Measurements from ENCODE around the gene USP25. TPM values are rescaled to one million over a fixed set of nuclear protein-coding genes. Genes with fewer than 3 reads are reported as not detected.

Gene USP25, protein sequence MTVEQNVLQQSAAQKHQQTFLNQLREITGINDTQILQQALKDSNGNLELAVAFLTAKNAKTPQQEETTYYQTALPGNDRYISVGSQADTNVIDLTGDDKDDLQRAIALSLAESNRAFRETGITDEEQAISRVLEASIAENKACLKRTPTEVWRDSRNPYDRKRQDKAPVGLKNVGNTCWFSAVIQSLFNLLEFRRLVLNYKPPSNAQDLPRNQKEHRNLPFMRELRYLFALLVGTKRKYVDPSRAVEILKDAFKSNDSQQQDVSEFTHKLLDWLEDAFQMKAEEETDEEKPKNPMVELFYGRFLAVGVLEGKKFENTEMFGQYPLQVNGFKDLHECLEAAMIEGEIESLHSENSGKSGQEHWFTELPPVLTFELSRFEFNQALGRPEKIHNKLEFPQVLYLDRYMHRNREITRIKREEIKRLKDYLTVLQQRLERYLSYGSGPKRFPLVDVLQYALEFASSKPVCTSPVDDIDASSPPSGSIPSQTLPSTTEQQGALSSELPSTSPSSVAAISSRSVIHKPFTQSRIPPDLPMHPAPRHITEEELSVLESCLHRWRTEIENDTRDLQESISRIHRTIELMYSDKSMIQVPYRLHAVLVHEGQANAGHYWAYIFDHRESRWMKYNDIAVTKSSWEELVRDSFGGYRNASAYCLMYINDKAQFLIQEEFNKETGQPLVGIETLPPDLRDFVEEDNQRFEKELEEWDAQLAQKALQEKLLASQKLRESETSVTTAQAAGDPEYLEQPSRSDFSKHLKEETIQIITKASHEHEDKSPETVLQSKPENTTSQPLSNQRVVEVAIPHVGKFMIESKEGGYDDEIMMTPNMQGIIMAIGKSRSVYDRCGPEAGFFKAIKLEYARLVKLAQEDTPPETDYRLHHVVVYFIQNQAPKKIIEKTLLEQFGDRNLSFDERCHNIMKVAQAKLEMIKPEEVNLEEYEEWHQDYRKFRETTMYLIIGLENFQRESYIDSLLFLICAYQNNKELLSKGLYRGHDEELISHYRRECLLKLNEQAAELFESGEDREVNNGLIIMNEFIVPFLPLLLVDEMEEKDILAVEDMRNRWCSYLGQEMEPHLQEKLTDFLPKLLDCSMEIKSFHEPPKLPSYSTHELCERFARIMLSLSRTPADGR
- total RNA-seq, result 10 to 100 TPM; 31.8 to 35.8 TPM

DNA sequence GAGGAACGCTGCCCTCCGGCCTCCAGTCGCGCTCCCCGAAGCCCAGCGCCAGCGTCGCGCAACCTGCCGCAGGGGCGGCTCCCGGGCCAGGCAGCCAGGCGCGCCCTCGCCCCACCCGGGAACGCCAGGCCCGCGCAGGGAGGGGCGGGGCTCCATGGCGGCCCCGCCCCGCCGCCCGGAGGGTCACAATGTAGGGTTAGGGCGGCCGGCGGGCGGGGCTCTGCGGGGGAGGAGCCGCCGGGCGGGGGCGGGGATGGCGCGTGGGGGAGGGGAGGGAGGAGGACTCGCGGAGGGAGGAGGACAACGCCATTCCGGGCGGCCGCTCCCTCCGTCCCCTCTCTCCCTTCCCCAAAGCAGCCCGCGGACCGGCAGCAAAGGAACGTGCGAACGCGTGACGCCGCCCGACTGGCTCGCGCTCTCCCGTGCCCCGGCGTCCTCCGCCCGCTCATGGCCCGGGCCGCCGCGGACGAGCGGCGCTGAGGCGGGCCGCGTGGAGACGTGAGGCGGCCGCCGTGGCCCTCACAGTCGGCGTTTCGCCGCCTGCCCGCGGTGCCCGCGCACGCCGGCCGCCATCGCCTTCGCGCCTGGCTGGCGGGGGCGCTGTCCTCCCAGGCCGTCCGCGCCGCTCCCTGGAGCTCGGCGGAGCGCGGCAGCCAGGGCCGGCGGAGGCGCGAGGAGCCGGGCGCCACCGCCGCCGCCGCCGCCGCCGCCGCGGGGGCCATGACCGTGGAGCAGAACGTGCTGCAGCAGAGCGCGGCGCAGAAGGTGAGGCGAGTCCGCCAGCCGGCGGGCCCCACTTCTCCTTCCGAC, at the start of gene USP25:
Gene USP25, plus strand, starts transcription at position 309 of the 810 bp plus-strand sequence. Its CDS starts 412 bp downstream, at position 721.
- H3K4me3 Mint-ChIP-seq, result peak within 1 kb of the TSS; percentile 90
- DNase-seq (peak; percentile 90), ATAC-seq (peak; percentile 82)
- no peaks in the 10 kb centered on the region for H3K9me3 Mint-ChIP-seq (ENCODE audit: low read depth)
- intact Hi-C loops (cut with DNase I, micrococcal nuclease), result loop anchor here (1.0 to 10.0 kb wide), 11 partner anchors 67 to 1882 kb away; partner anchors contain the start of genes NRIP1 (in 2 of the 2), BTG3 (in 1 of the 2), HSPA13 (in 1 of the 2) and RBM11 (in 1 of the 2)
- peaks cover 25% of the 10 kb centered on the region for H3K4me1 Mint-ChIP-seq
- H3K27ac Mint-ChIP-seq, result peak within 1 kb of the TSS; percentile 90
- peaks cover 4% of the 10 kb centered on the region for H3K27me3 Mint-ChIP-seq
- POLR2A ChIA-PET, result no interaction called here
- no peaks in the 10 kb centered on the region for H3K36me3 Mint-ChIP-seq (ENCODE audit: low read depth)
- CTCF ChIA-PET, result no interaction called here

DNA sequence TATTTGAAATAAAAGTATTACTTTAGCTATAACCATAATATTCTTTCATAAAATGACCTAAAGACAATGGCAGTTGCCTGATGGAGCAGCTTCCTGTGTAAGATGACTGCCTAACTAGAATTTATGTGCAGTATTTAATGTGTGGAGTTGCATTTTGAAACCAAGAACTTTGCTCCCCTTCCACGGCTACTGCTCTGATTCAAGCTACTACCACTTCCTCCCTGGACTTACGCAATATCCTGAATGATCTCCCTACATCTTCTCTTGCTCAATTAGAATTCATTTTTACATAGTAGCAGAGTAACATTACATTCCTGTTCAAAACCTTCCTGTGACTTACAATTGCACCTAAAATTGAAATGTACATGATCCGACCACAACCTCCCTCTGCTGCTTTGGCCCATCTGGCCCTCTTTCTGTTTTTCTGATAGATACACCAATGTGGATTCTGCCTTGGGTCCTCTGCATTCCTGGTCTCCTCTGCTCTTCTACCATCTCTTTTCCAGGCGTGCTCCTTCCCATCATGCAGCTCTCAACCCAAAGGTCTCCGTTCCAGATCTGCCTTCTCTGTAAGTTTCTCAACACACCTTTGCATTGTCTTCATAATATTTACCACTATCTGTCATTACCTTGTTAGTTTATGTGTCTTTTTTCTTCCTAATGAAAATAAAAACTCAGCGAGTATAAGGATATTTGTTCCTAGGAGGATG, 47.4 kb upstream of the USP25 start:
- ChIA-PET POLR2A (no interaction called here), CTCF (no interaction called here)
- peaks cover 4% of the 10 kb centered on the region for H3K27me3 Mint-ChIP-seq
- H3K36me3 Mint-ChIP-seq (ENCODE audit: low read depth), result no peaks in the 10 kb centered on the region
- H3K27ac Mint-ChIP-seq, result no peak overlapping the region
- no peak for ATAC-seq
- no peak overlapping the region for H3K4me3 Mint-ChIP-seq
- intact Hi-C loops (cut with DNase I, micrococcal nuclease), result no loop called here
- peaks cover 12% of the 10 kb centered on the region for H3K4me1 Mint-ChIP-seq
- no peaks in the 10 kb centered on the region for H3K9me3 Mint-ChIP-seq (ENCODE audit: low read depth)
- DNase-seq, result no peak

GRCh38 chr21:15682977-15683376, 46.8 kb upstream of the USP25 start:
- Mint-ChIP-seq H3K9me3 (ENCODE audit: low read depth) (no peaks in the 10 kb centered on the region), H3K36me3 (ENCODE audit: low read depth) (no peaks in the 10 kb centered on the region), H3K27ac (no peak overlapping the region), H3K27me3 (peaks cover 4% of the 10 kb centered on the region), H3K4me3 (no peak overlapping the region), H3K4me1 (peaks cover 12% of the 10 kb centered on the region)
- CTCF ChIA-PET, result interaction anchor here (0.6 kb wide), 1 partner anchor 18 kb away, joined by 3 read pairs; no protein-coding TSS in a partner anchor
- intact Hi-C loops (cut with DNase I, micrococcal nuclease), result no loop called here
- no peak for DNase-seq
- no peak for ATAC-seq
- POLR2A ChIA-PET, result no interaction called here

- no peak overlapping the region for H3K4me3 Mint-ChIP-seq
- ATAC-seq (no peak), DNase-seq (no peak)
- H3K9me3 Mint-ChIP-seq (ENCODE audit: low read depth), result no peaks in the 10 kb centered on the region
- intact Hi-C loops (cut with DNase I, micrococcal nuclease), result no loop called here
- H3K27me3 Mint-ChIP-seq, result peaks cover 2% of the 10 kb centered on the region
- POLR2A ChIA-PET, result no interaction called here
- peaks cover 12% of the 10 kb centered on the region for H3K4me1 Mint-ChIP-seq
- no peak overlapping the region for H3K27ac Mint-ChIP-seq
- H3K36me3 Mint-ChIP-seq (ENCODE audit: low read depth), result no peaks in the 10 kb centered on the region
- CTCF ChIA-PET, result no interaction called here
Observed at GRCh38 chr21:15686506-15686905, 43.3 kb upstream of the USP25 start.

GRCh38 chr21:15687208-15687607, 42.6 kb upstream of the USP25 start:
- CTCF ChIA-PET, result no interaction called here
- H3K9me3 Mint-ChIP-seq (ENCODE audit: low read depth), result no peaks in the 10 kb centered on the region
- intact Hi-C loops (cut with DNase I, micrococcal nuclease), result no loop called here
- POLR2A ChIA-PET, result no interaction called here
- H3K27ac Mint-ChIP-seq, result no peak overlapping the region
- H3K4me3 Mint-ChIP-seq, result no peak overlapping the region
- DNase-seq (no peak), ATAC-seq (peak; percentile 51)
- peaks cover 2% of the 10 kb centered on the region for H3K27me3 Mint-ChIP-seq
- peaks cover 11% of the 10 kb centered on the region for H3K4me1 Mint-ChIP-seq
- H3K36me3 Mint-ChIP-seq (ENCODE audit: low read depth), result no peaks in the 10 kb centered on the region

DNA sequence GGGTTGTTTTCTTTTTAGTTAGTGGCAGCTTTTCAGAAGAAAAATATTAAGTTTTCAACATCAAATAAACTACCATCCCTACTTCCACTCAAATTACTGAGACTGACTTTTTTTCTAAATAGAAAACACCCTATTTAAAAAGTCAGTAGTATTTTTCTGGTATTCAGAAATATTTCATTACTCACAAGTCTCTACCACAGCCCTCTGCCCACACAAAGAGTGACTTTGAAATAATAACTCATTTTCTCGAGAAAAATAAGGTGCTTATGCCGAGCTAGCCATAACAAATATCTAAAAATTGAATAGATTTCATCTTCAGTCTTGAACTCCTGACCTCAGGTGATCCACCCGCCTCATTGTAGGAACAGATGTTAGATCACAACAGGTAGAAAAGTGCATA, 41.8 kb upstream of the USP25 start:
- Mint-ChIP-seq H3K27ac (no peak overlapping the region), H3K4me3 (no peak overlapping the region), H3K9me3 (ENCODE audit: low read depth) (no peaks in the 10 kb centered on the region), H3K27me3 (peaks cover 2% of the 10 kb centered on the region), H3K4me1 (peaks cover 6% of the 10 kb centered on the region), H3K36me3 (ENCODE audit: low read depth) (no peaks in the 10 kb centered on the region)
- CTCF ChIA-PET, result interaction anchor here (0.6 kb wide), 1 partner anchor 136 kb away, joined by 4 read pairs; no protein-coding TSS in a partner anchor
- POLR2A ChIA-PET, result no interaction called here
- intact Hi-C loops (cut with DNase I, micrococcal nuclease), result no loop called here
- DNase-seq, result no peak
- ATAC-seq, result no peak

- no peaks in the 10 kb centered on the region for H3K9me3 Mint-ChIP-seq (ENCODE audit: low read depth)
- no peak for ATAC-seq
- peaks cover 6% of the 10 kb centered on the region for H3K4me1 Mint-ChIP-seq
- H3K36me3 Mint-ChIP-seq (ENCODE audit: low read depth), result no peaks in the 10 kb centered on the region
- intact Hi-C loops (cut with DNase I, micrococcal nuclease), result no loop called here
- ChIA-PET POLR2A (no interaction called here), CTCF (interaction anchor here (0.6 kb wide), 1 partner anchor 1310 kb away, joined by 4 read pairs; no protein-coding TSS in a partner anchor)
- H3K4me3 Mint-ChIP-seq, result no peak overlapping the region
- H3K27me3 Mint-ChIP-seq, result peaks cover 2% of the 10 kb centered on the region
- no peak overlapping the region for H3K27ac Mint-ChIP-seq
- DNase-seq, result no peak
Observed at GRCh38 chr21:15688809-15689208, 41.0 kb upstream of the USP25 start.

DNA sequence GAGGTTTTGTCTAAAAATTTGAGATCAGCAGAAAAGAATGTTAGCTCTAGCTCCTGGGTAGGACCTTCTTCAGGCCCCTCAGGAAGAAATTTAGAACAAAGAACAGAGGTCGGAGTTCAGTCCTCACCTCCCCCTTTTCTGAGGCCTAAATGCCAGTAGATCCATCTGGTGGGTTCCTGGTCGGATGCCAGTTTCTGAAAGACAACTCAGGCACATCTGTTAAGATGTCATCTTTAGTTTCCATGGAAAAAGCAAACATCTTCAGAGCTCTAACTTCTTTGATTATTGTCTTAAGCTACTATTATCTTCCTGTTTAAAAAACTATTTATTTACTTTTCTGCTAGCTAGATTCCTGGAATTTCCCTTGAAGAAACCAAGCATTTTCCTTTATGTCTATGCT, 37.1 kb upstream of the USP25 start:
- peaks cover 4% of the 10 kb centered on the region for H3K27me3 Mint-ChIP-seq
- CTCF ChIA-PET, result no interaction called here
- DNase-seq, result no peak
- intact Hi-C loops (cut with DNase I, micrococcal nuclease), result no loop called here
- H3K4me1 Mint-ChIP-seq, result no peaks in the 10 kb centered on the region
- H3K4me3 Mint-ChIP-seq, result no peak overlapping the region
- ATAC-seq, result no peak
- no peak overlapping the region for H3K27ac Mint-ChIP-seq
- no peaks in the 10 kb centered on the region for H3K36me3 Mint-ChIP-seq (ENCODE audit: low read depth)
- H3K9me3 Mint-ChIP-seq (ENCODE audit: low read depth), result peaks cover 3% of the 10 kb centered on the region
- POLR2A ChIA-PET, result no interaction called here

DNA sequence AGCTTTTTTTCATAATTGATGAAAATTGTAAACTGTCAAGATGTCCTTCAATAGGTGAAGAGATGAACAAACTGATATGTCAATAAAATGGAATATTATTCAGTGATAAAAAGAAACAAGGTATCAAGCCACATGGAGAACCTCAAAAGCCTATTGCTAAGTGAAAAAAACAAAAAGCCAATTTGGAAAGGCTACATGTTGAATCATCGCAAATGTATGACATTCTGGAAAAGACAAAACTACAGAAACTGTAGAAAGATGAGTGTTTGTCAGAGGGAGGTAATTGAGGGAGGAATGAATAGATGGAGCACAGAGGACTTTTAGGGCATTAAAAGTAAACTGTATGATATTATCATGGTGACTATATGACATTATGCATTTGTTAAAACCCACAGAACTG, 34.5 kb upstream of the USP25 start:
- no peak overlapping the region for H3K4me3 Mint-ChIP-seq
- H3K27me3 Mint-ChIP-seq, result peaks cover 4% of the 10 kb centered on the region
- ATAC-seq, result no peak
- CTCF ChIA-PET, result no interaction called here
- no peak for DNase-seq
- intact Hi-C loops (cut with DNase I, micrococcal nuclease), result no loop called here
- no peaks in the 10 kb centered on the region for H3K4me1 Mint-ChIP-seq
- no peak overlapping the region for H3K27ac Mint-ChIP-seq
- H3K36me3 Mint-ChIP-seq (ENCODE audit: low read depth), result no peaks in the 10 kb centered on the region
- POLR2A ChIA-PET, result no interaction called here
- H3K9me3 Mint-ChIP-seq (ENCODE audit: low read depth), result peaks cover 4% of the 10 kb centered on the region

GRCh38 chr21:15701830-15702229, 28.0 kb upstream of the USP25 start:
- Mint-ChIP-seq H3K27ac (no peak overlapping the region), H3K4me3 (no peak overlapping the region), H3K9me3 (ENCODE audit: low read depth) (peaks cover 13% of the 10 kb centered on the region), H3K36me3 (ENCODE audit: low read depth) (no peaks in the 10 kb centered on the region), H3K4me1 (no peaks in the 10 kb centered on the region), H3K27me3 (no peaks in the 10 kb centered on the region)
- CTCF ChIA-PET, result no interaction called here
- ATAC-seq (no peak), DNase-seq (no peak)
- intact Hi-C loops (cut with DNase I, micrococcal nuclease), result no loop called here
- POLR2A ChIA-PET, result no interaction called here
